ENCODE results near the gene RFNG.

The RFNG gene, protein sequence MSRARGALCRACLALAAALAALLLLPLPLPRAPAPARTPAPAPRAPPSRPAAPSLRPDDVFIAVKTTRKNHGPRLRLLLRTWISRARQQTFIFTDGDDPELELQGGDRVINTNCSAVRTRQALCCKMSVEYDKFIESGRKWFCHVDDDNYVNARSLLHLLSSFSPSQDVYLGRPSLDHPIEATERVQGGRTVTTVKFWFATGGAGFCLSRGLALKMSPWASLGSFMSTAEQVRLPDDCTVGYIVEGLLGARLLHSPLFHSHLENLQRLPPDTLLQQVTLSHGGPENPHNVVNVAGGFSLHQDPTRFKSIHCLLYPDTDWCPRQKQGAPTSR

DNA sequence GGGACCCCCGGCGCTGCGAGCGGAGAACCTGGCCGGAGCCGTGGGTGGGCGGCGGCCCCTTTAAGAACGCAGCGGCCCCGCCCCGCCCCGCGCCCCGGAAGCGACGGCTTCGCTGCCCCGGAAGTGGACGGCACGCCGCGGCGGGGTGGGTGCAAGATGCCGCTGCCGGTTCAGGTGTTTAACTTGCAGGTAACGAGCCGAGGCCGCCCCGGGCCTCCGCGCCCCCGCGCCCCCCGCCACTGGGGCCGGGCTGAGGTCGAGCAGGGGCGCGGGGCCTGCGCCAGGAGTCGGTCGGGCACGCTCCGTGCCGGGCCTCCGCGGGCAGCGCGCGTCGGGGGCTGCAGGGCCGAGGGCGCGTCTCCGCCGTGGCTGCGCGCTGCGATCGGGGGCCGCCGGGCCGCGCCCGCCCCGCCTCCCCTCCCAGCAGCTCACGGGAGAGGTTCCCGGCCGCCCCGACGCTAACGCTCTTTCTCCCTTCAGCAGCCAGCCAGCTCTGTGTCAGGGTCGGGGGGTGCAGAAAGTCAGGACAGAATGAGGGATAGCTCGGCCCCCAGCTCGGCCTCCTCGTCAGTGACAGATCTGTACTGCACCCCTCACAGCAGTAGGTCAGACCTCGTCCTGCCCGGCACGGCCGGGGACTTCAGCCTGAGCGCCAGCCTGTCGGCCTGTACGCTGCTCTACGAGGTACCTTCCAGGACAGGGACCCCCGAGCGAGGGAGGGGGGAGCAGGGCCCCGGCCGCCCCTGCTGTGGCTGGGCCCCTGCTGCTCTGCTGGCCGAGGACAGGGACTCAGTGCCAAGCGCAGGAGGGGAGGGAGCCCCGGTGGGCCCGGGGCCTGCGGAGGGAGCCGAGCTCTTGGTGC, at the start of gene RFNG, which contains the start of gene GPS1:
Gene RFNG, minus strand, starts transcription at position 36 of the 862 bp plus-strand sequence. CDS start 45 bp downstream, outside the sequence.
Gene GPS1, plus strand, starts transcription at position 123 of the 862 bp plus-strand sequence. Its CDS starts 34 bp downstream, at position 157.
- Histone ChIP-seq H3K27ac (ENCODE audit: low read length) (no peak within 1 kb of the TSS), H3K27me3 (ENCODE audit: control insufficient read depth, insufficient read depth, low read length) (no peaks in the 10 kb centered on the region; the same call in 1 of the 2 replicates), H3K4me1 (ENCODE audit: control insufficient read depth, insufficient read depth, low read length) (peaks cover 5% of the 10 kb centered on the region; the same call in 1 of the 2 replicates), H3K9me3 (ENCODE audit: control insufficient read depth, insufficient read depth, low read length) (no peaks in the 10 kb centered on the region), H3K36me3 (ENCODE audit: control insufficient read depth, insufficient read depth, low read length) (peaks cover 43% of the 10 kb centered on the region), H3K4me3 (ENCODE audit: low read length) (peak within 1 kb of the TSS; percentile 75)
- DNase-seq (ENCODE audit: low read depth, low spot score): no peak
- no CpG with 5 or more reads among the region's 94 CpGs for WGBS (ENCODE audit: insufficient coverage, insufficient read length)

DNA sequence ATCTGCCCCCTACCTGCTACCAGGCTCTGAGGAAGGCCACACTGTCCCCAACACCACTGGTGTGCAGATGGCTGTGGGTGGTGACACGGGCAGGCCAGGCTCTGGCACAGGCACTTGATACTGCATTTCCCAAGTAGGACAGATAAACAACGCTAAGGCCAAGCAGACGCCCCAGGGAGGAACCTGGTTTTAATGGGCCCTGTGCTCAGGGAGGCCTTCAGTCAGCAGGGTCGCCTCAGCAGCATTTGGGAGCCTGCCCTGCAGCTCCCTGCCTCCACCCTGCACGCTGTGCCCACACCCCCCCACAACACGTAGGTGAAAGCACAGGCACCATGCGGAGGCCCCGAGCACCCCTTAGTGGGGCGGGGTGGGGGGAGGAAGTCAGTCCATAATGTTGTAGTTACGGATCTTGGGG, 49.7 kb upstream of the RFNG start:
- no peak for DNase-seq (ENCODE audit: low read depth, low spot score)
- Histone ChIP-seq H3K36me3 (ENCODE audit: control insufficient read depth, insufficient read depth, low read length) (no peaks in the 10 kb centered on the region; the same call in 1 of the 2 replicates), H3K9me3 (ENCODE audit: control insufficient read depth, insufficient read depth, low read length) (no peaks in the 10 kb centered on the region), H3K27me3 (ENCODE audit: control insufficient read depth, insufficient read depth, low read length) (no peaks in the 10 kb centered on the region), H3K4me3 (ENCODE audit: low read length) (no peak overlapping the region), H3K4me1 (ENCODE audit: control insufficient read depth, insufficient read depth, low read length) (peaks cover 24% of the 10 kb centered on the region), H3K27ac (ENCODE audit: low read length) (no peak overlapping the region)
- no CpG with 5 or more reads among the region's 10 CpGs for WGBS (ENCODE audit: insufficient coverage, insufficient read length)

DNA sequence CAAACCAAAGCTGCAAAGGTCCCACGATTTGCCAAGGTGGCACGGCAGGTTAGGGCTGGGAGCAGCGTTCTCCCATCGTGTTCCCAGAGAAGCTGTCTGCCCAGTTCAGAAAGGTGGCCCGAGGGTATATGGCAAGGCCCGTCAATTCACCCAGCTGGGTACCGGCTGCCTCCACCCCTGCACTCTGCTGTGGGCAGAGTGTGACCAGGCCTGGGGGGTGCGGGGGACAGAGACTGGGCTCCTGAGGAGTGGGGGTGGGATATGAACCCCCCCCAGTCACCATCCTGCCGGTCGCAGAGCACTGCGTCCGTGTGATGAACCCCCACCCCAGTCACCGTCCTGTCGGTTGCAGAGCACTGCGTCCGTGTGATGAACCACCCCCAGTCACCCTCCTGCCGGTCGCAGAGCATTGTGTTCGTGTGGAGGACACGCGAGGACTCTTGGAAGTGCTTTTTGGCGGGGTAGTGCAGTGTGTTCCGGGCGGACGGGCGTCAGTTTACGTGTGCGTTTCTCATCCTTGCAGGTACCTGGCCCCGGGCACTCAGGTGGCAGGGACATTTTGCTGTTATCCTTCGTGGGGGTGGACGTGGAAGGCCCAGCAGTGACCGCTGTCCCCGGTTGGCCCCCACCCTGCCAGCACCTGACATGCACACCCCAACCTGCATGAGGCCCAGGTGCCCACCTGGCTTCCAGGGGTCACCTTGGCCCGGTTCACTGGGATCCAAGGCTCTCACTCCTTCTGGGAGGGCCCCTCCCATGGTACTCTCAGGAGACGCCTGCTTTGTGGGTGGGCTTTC, 49.1 kb upstream of the RFNG start:
- Histone ChIP-seq H3K36me3 (ENCODE audit: control insufficient read depth, insufficient read depth, low read length) (peaks cover 5% of the 10 kb centered on the region), H3K4me1 (ENCODE audit: control insufficient read depth, insufficient read depth, low read length) (peaks cover 24% of the 10 kb centered on the region), H3K9me3 (ENCODE audit: control insufficient read depth, insufficient read depth, low read length) (no peaks in the 10 kb centered on the region), H3K27ac (ENCODE audit: low read length) (no peak overlapping the region), H3K27me3 (ENCODE audit: control insufficient read depth, insufficient read depth, low read length) (no peaks in the 10 kb centered on the region), H3K4me3 (ENCODE audit: low read length) (no peak overlapping the region)
- DNase-seq (ENCODE audit: low read depth, low spot score): no peak
- no CpG with 5 or more reads among the region's 35 CpGs for WGBS (ENCODE audit: insufficient coverage, insufficient read length)

- Histone ChIP-seq H3K27ac (ENCODE audit: low read length) (no peak overlapping the region), H3K36me3 (ENCODE audit: control insufficient read depth, insufficient read depth, low read length) (peaks cover 16% of the 10 kb centered on the region), H3K9me3 (ENCODE audit: control insufficient read depth, insufficient read depth, low read length) (no peaks in the 10 kb centered on the region), H3K4me3 (ENCODE audit: low read length) (peak overlapping the region; percentile 78), H3K27me3 (ENCODE audit: control insufficient read depth, insufficient read depth, low read length) (no peaks in the 10 kb centered on the region), H3K4me1 (ENCODE audit: control insufficient read depth, insufficient read depth, low read length) (peaks cover 21% of the 10 kb centered on the region)
- no peak for DNase-seq (ENCODE audit: low read depth, low spot score)
- no CpG with 5 or more reads among the region's 80 CpGs for WGBS (ENCODE audit: insufficient coverage, insufficient read length)
Measured at GRCh38 chr17:82098939-82099763, 47.5 kb upstream of the RFNG start.

DNA sequence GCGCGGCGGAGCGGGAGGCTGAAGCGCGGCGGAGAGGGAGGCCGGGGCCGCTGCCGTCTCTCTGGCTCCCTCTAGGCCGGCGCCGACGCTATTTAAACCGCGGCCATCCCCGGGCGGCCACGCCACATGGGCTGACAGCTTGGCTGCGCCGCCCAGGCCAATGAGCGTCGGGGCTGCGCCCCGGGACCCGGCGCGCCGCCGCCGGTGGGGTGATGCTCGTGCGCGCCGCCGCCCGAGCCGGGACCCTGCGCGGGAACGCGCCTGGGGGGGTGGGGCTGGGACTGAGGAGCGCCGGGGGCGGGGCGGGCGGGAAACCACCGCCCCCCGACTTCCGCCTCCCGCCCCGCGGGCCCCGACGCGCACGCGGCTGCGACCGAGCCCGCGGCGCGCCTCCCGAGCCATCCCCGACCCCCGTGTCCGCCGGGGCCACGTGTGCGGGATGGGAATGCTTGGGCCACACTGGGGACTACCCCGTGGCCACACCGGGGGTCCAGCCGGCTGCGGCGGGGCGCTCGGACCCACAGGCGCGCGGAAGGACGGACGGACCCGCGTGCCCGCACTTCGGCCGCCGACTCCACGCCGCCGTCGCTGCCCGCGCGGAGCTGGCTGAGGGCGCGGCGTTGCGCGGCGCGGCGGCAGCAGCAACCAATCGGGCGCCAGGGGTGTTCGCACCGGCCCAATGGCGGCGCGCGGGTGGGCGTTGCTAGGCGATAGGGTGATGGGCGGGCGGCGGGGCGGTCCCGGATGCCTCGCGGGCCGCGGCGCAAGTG, 46.7 kb upstream of the RFNG start, which contains the start of gene FASN:
Gene FASN, minus strand, starts transcription at position 68 of the 770 bp plus-strand sequence. CDS start 1,791 bp downstream, outside the sequence.
- Histone ChIP-seq H3K27me3 (ENCODE audit: control insufficient read depth, insufficient read depth, low read length) (no peaks in the 10 kb centered on the region), H3K27ac (ENCODE audit: low read length) (no peak within 1 kb of the TSS), H3K9me3 (ENCODE audit: control insufficient read depth, insufficient read depth, low read length) (no peaks in the 10 kb centered on the region), H3K4me3 (ENCODE audit: low read length) (peak within 1 kb of the TSS; percentile 78), H3K4me1 (ENCODE audit: control insufficient read depth, insufficient read depth, low read length) (peaks cover 20% of the 10 kb centered on the region), H3K36me3 (ENCODE audit: control insufficient read depth, insufficient read depth, low read length) (peaks cover 24% of the 10 kb centered on the region)
- no CpG with 5 or more reads among the region's 124 CpGs for WGBS (ENCODE audit: insufficient coverage, insufficient read length)
- DNase-seq (ENCODE audit: low read depth, low spot score): peak; percentile 76

GRCh38 chr17:82097919-82098168, 46.2 kb upstream of the RFNG start:
- Histone ChIP-seq H3K27me3 (ENCODE audit: control insufficient read depth, insufficient read depth, low read length) (no peaks in the 10 kb centered on the region), H3K4me1 (ENCODE audit: control insufficient read depth, insufficient read depth, low read length) (peaks cover 17% of the 10 kb centered on the region), H3K27ac (ENCODE audit: low read length) (no peak overlapping the region), H3K4me3 (ENCODE audit: low read length) (peak overlapping the region; percentile 78), H3K36me3 (ENCODE audit: control insufficient read depth, insufficient read depth, low read length) (peaks cover 29% of the 10 kb centered on the region), H3K9me3 (ENCODE audit: control insufficient read depth, insufficient read depth, low read length) (no peaks in the 10 kb centered on the region)
- no peak for DNase-seq (ENCODE audit: low read depth, low spot score)
- no CpG with 5 or more reads among the region's 36 CpGs for WGBS (ENCODE audit: insufficient coverage, insufficient read length)

GRCh38 chr17:82097184-82097918, 45.7 kb upstream of the RFNG start:
- Histone ChIP-seq H3K27me3 (ENCODE audit: control insufficient read depth, insufficient read depth, low read length) (no peaks in the 10 kb centered on the region), H3K4me1 (ENCODE audit: control insufficient read depth, insufficient read depth, low read length) (peaks cover 16% of the 10 kb centered on the region), H3K36me3 (ENCODE audit: control insufficient read depth, insufficient read depth, low read length) (peaks cover 34% of the 10 kb centered on the region), H3K9me3 (ENCODE audit: control insufficient read depth, insufficient read depth, low read length) (no peaks in the 10 kb centered on the region), H3K4me3 (ENCODE audit: low read length) (peak overlapping the region; percentile 78), H3K27ac (ENCODE audit: low read length) (no peak overlapping the region)
- no CpG with 5 or more reads among the region's 77 CpGs for WGBS (ENCODE audit: insufficient coverage, insufficient read length)
- no peak for DNase-seq (ENCODE audit: low read depth, low spot score)

DNA sequence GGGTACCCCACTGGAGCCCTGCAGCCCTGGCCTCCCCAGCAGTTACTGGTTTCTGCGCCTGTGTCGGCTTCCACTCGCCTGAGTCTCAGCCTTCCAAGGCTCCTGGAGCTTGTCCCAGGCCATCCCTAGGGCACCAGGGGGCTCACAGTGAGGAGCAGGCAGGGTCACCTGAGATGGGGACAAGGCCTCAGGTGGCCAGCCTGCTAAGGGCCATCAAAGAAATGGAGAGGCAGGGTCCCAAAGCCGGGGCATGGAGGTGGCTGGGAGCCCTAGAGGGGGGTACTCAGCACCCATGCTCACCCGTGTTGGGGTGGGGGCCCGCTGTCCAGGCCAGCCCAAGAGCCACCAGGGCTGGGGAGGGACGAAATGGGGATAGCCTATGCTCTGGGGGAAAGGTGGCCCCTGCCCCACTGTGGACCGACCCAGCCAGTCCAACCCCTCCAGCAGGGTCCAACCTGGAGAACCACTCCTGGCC, 45.1 kb upstream of the RFNG start:
- H3K27ac ChIP-seq (ENCODE audit: low read length): no peak overlapping the region
- WGBS (ENCODE audit: insufficient coverage, insufficient read length): no CpG with 5 or more reads among the region's 8 CpGs
- H3K4me1 ChIP-seq (ENCODE audit: control insufficient read depth, insufficient read depth, low read length): peaks cover 16% of the 10 kb centered on the region
- H3K27me3 ChIP-seq (ENCODE audit: control insufficient read depth, insufficient read depth, low read length): no peaks in the 10 kb centered on the region
- DNase-seq (ENCODE audit: low read depth, low spot score): no peak
- peak overlapping the region; percentile 78 for H3K4me3 ChIP-seq (ENCODE audit: low read length)
- no peaks in the 10 kb centered on the region for H3K9me3 ChIP-seq (ENCODE audit: control insufficient read depth, insufficient read depth, low read length)
- H3K36me3 ChIP-seq (ENCODE audit: control insufficient read depth, insufficient read depth, low read length): peaks cover 40% of the 10 kb centered on the region
